ENCODE results near the gene HSD17B3.

Gene HSD17B3

GRCh38 chr9:96232539-96233241 lies 69.3 kb downstream of the HSD17B3 start:
- DNase-seq = peak in 1 of 2 experiments; percentile 27

- DNase-seq = no peak
Measured at GRCh38 chr9:96232164-96232538, 69.8 kb downstream of the HSD17B3 start.

- no peak for DNase-seq
Measured at GRCh38 chr9:96230002-96230401, 72.0 kb downstream of the HSD17B3 start.

GRCh38 chr9:96222132-96222531 lies 79.8 kb downstream of the HSD17B3 start:
- no peak for DNase-seq

- no peak for DNase-seq
Measured at GRCh38 chr9:96219900-96220257, 82.1 kb downstream of the HSD17B3 start.

GRCh38 chr9:96219026-96219899 lies 82.7 kb downstream of the HSD17B3 start:
- no peak for DNase-seq

GRCh38 chr9:96217754-96218693 lies 84.0 kb downstream of the HSD17B3 start:
- peak; percentile 45 to 53 for DNase-seq

- no peak for DNase-seq
Measured at GRCh38 chr9:96217294-96217707, 84.7 kb downstream of the HSD17B3 start.

- no peak for DNase-seq
Measured at GRCh38 chr9:96216583-96216982, 85.4 kb downstream of the HSD17B3 start.

- DNase-seq = no peak
Measured at GRCh38 chr9:96215841-96216240, 86.1 kb downstream of the HSD17B3 start.

- no peak for DNase-seq
Measured at GRCh38 chr9:96214635-96215034, 87.3 kb downstream of the HSD17B3 start.

- no peak for DNase-seq
Measured at GRCh38 chr9:96209407-96210271, 92.3 kb downstream of the HSD17B3 start.

GRCh38 chr9:96206156-96206751 lies 95.7 kb downstream of the HSD17B3 start:
- DNase-seq = no peak

GRCh38 chr9:96204853-96205252 lies 97.1 kb downstream of the HSD17B3 start:
- no peak for DNase-seq

- DNase-seq = no peak
Measured at GRCh38 chr9:96203867-96204501, 98.0 kb downstream of the HSD17B3 start.

GRCh38 chr9:96202971-96203780 lies 98.8 kb downstream of the HSD17B3 start:
- DNase-seq = no peak

GRCh38 chr9:96201140-96201539 lies 100.8 kb downstream of the HSD17B3 start:
- no peak for DNase-seq

GRCh38 chr9:96199006-96199405 lies 103.0 kb downstream of the HSD17B3 start:
- DNase-seq = no peak

GRCh38 chr9:96195541-96195940 lies 106.4 kb downstream of the HSD17B3 start:
- no peak for DNase-seq

GRCh38 chr9:96193236-96193755 lies 108.7 kb downstream of the HSD17B3 start:
- no peak for DNase-seq

Measured in AML-193 (cell line).